Measurements from ENCODE around the gene CFAP251. TPM values are rescaled to one million over a fixed set of nuclear protein-coding genes. Genes with fewer than 3 reads are reported as not detected.
"Not testable (repeated sequence)": the region's sequence is repeated elsewhere in the genome, so short reads cannot be mapped to it uniquely, and the experiment has no call there.

Gene CFAP251, protein sequence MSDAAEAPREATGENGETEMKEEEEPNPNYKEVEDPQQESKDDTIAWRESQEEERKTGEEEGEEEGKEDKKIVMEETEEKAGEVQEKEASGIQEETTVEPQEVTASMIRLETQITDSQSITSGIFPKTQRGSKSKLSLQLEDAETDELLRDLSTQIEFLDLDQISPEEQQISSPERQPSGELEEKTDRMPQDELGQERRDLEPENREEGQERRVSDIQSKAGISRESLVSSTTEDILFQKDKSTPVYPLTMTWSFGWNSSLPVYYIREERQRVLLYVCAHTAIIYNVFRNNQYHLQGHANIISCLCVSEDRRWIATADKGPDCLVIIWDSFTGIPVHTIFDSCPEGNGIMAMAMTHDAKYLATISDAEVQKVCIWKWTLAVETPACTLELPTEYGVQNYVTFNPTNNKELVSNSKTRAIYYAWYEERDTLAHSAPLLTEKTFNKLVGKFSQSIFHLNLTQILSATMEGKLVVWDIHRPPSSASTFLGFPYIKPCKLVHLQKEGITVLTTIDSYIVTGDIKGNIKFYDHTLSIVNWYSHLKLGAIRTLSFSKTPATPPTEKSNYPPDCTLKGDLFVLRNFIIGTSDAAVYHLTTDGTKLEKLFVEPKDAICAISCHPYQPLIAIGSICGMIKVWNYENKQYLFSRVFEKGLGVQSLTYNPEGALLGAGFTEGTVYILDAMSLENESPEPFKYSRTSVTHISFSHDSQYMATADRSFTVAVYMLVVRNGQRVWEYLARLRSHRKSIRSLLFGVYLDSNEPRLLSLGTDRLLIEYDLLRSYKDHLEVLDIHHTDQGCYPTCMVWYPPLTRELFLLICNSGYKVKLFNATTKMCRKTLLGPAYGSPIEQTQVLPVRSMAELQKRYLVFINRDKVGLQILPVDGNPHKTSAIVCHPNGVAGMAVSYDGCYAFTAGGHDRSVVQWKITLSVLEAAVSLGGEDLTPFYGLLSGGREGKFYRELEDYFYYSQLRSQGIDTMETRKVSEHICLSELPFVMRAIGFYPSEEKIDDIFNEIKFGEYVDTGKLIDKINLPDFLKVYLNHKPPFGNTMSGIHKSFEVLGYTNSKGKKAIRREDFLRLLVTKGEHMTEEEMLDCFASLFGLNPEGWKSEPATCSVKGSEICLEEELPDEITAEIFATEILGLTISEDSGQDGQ
- 0.91 and 1.2 TPM in 2 replicates for total RNA-seq

DNA sequence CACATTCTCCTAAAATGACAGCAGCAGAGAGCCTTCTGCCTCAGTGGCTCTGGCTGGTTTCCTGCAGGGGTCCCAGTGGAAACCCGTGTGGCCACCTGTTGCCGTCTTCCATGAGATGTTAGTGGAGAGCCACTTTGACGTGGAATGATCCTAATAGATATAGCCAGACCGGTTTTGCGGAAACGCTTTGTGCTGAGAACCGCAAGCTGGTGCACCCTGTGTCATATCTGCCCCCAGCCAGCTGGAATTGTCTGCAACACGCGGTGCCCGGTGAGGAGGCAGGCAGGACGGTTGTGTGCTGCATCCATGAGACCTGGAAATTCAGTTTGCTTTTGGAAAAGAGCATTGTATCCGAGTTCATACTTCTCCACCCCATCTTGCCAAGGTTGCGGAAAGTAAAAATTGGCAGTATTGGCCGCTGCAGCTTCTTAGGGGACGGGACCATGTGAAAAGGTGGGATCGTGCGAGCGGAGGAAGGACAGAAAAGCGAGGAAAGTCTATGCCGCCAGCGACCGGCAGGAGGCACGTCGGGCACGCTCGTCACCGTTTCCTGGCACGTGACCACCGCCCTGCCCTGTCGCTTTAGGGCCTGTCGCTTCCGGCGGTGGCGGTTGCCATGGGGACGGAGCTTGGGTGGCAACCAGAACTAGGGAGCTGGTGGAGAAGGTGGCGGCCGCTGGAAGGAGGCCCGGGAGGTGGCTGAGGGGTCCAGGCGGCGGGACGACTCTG lies at the start of gene CFAP251:
Gene CFAP251 (plus strand): TSS at position 643 of the 729 bp plus-strand sequence. CDS start 2,714 bp downstream, outside the sequence.
- DNase-seq (peak; percentile 86), ATAC-seq (ENCODE audit: low read depth) (peak; percentile 96)
- CTCF ChIA-PET, result interaction anchor here (0.6 to 5.7 kb wide), 32 partner anchors 9 to 209 kb away, joined by 3 to 42 read pairs (median 4); partner anchors contain the start of gene PSMD9
- POLR2A ChIA-PET, result interaction anchor here (0.6 to 1.4 kb wide), 10 partner anchors 73 to 381 kb away, joined by 3 to 12 read pairs (median 5); partner anchors contain the start of gene BCL7A
- Mint-ChIP-seq H3K36me3 (ENCODE audit: low read depth) (peaks cover 25% of the 10 kb centered on the region), H3K9me3 (no peaks in the 10 kb centered on the region), H3K4me1 (peaks cover 12% of the 10 kb centered on the region), H3K27ac (peak within 1 kb of the TSS; percentile 51), H3K27me3 (no peaks in the 10 kb centered on the region), H3K4me3 (peak within 1 kb of the TSS; percentile 80)
- intact Hi-C loops (cut with micrococcal nuclease), result loop anchor here (1.0 to 2.0 kb wide), 8 partner anchors 63 to 273 kb away; no protein-coding TSS in a partner anchor
- TF ChIP-seq, protein P1, sequence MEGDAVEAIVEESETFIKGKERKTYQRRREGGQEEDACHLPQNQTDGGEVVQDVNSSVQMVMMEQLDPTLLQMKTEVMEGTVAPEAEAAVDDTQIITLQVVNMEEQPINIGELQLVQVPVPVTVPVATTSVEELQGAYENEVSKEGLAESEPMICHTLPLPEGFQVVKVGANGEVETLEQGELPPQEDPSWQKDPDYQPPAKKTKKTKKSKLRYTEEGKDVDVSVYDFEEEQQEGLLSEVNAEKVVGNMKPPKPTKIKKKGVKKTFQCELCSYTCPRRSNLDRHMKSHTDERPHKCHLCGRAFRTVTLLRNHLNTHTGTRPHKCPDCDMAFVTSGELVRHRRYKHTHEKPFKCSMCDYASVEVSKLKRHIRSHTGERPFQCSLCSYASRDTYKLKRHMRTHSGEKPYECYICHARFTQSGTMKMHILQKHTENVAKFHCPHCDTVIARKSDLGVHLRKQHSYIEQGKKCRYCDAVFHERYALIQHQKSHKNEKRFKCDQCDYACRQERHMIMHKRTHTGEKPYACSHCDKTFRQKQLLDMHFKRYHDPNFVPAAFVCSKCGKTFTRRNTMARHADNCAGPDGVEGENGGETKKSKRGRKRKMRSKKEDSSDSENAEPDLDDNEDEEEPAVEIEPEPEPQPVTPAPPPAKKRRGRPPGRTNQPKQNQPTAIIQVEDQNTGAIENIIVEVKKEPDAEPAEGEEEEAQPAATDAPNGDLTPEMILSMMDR (IDR thresholded peaks at IDR 0.05), result no peak

DNA sequence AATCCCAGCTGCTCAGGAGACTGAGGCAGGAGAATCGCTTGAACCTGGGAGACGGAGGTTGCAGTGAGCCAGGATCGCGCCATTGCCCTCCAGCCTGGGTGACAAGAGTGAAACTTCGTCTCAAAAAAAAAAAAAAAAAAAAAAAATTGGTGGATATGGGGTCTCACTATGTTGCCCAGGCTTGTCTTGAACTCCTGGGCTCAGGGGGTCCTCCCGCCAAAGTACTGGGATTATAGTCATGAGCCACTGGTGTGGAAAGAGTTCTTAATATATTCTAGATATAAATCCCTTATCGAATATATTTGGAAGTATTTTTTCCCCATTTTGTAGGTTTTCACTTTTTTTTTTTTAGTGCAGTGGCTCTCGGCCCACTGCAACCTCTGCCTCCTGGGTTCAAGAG lies 49.2 kb upstream of the CFAP251 start:
- H3K4me1 Mint-ChIP-seq; H3K9me3 Mint-ChIP-seq; CTCF ChIA-PET; H3K4me3 Mint-ChIP-seq; H3K27ac Mint-ChIP-seq; H3K27me3 Mint-ChIP-seq; ATAC-seq (ENCODE audit: low read depth); H3K36me3 Mint-ChIP-seq (ENCODE audit: low read depth); intact Hi-C loops (cut with micrococcal nuclease); DNase-seq: not testable (repeated sequence)
- POLR2A ChIA-PET, result interaction anchor here (0.7 kb wide), 1 partner anchor 91 kb away, joined by 5 read pairs; no protein-coding TSS in a partner anchor

DNA sequence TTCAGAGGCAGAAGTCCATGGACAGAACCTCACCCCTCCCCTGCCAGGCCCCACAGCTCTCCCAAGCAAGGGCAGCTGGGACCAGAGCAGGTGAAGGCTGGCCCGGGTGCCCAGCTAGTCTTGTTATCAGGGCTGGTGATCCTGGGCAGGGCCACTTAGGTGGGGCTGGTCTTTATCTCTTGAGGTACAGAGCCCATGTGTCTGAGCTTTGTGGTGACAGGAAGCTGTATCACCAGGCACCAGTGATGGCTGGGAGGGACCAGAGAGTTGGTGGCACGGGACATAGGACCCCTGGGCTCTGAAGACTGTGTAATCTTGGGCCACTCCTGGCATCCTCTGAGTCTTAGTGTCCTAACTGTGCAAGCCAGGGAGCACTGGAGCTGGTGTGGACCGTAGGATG lies 46.9 kb upstream of the CFAP251 start:
- POLR2A ChIA-PET, result no interaction called here
- H3K9me3 Mint-ChIP-seq, result no peaks in the 10 kb centered on the region
- TF ChIP-seq, protein P1 (IDR thresholded peaks at IDR 0.05), result no peak
- no peak overlapping the region for H3K27ac Mint-ChIP-seq
- peaks cover 2% of the 10 kb centered on the region for H3K4me1 Mint-ChIP-seq
- CTCF ChIA-PET, result no interaction called here
- no peak overlapping the region for H3K4me3 Mint-ChIP-seq
- H3K27me3 Mint-ChIP-seq, result no peaks in the 10 kb centered on the region
- ATAC-seq (ENCODE audit: low read depth) (no peak), DNase-seq (no peak)
- intact Hi-C loops (cut with micrococcal nuclease), result no loop called here
- H3K36me3 Mint-ChIP-seq (ENCODE audit: low read depth), result no peaks in the 10 kb centered on the region

DNA sequence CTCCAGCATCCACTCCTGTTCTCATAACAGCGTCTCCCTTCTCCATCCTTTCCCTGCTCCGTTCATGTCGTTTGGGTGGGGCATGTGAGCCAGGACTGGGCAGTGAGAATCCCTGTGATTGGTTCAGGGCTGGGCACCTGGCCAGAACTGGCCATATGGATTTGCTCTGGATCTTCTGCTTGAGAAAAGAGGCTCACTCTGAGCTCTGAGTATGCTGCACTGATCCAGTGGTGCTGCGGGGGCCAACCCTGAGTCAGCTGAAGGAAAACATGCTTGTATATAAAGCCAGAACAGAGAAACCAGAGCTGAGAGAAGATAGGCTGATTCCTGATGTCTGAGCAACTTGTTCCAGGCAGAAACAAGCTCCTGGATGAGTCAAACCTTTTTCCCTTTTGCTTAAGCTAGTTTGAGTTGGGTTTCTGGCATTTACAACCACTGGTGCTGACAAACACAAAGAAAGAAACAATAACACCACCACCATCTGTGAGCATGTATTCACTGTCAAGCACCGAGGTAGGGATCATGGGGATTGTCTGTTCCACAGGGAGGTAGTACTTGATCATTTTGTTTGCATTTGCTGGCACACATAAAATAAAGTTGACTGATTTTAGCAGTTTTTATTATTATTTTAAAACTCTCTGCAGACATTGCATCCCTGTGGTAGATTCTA lies 45.7 kb upstream of the CFAP251 start:
- no peak for DNase-seq
- no peaks in the 10 kb centered on the region for H3K9me3 Mint-ChIP-seq
- H3K27ac Mint-ChIP-seq, result no peak overlapping the region
- ATAC-seq (ENCODE audit: low read depth), result no peak
- no peaks in the 10 kb centered on the region for H3K36me3 Mint-ChIP-seq (ENCODE audit: low read depth)
- POLR2A ChIA-PET, result no interaction called here
- H3K4me1 Mint-ChIP-seq, result peaks cover 2% of the 10 kb centered on the region
- CTCF ChIA-PET, result no interaction called here
- H3K27me3 Mint-ChIP-seq, result no peaks in the 10 kb centered on the region
- intact Hi-C loops (cut with micrococcal nuclease), result no loop called here
- no peak overlapping the region for H3K4me3 Mint-ChIP-seq
- TF ChIP-seq, protein P1 (IDR thresholded peaks at IDR 0.05), result no peak

All from activated B cell treated with CpG ODN at 0.5 μM for 24 hours (primary cell).